Measurements from ENCODE around the gene TAB2.

TAB2 gene

GRCh38 chr6:149414821-149415220 lies 97.3 kb downstream of the TAB2 start:
- TF ChIP-seq CTCF (IDR thresholded peaks at IDR 0.05; ENCODE audit: low read depth, low read length): no peak

GRCh38 chr6:149419696-149420404 lies 102.3 kb downstream of the TAB2 start:
- H3K9me3 ChIP-seq (ENCODE audit: insufficient read depth, low read length): no peaks in the 10 kb centered on the region
- peaks cover 4% of the 10 kb centered on the region for H3K36me3 ChIP-seq (replicated peaks; ENCODE audit: low read depth, low read length)
- no peak overlapping the region for H3K9ac ChIP-seq (ENCODE audit: low read length)
- H2AFZ ChIP-seq (ENCODE audit: low read depth, low read length): no peak overlapping the region
- H3K79me2 ChIP-seq (ENCODE audit: low read length): no peaks in the 10 kb centered on the region
- peak overlapping the region; percentile 78 for H3K27ac ChIP-seq (ENCODE audit: low read length)
- peak overlapping the region; percentile 38; the same call in 1 of the 2 replicates for H3K4me3 ChIP-seq (ENCODE audit: low read length)
- peaks cover 42% of the 10 kb centered on the region for H3K4me1 ChIP-seq (ENCODE audit: low read length)
- TF ChIP-seq CTCF (IDR thresholded peaks at IDR 0.05; ENCODE audit: low read depth, low read length): no peak
- TF ChIP-seq EZH2phosphoT487 (IDR thresholded peaks at IDR 0.05; ENCODE audit: low read depth): no peak
- no peaks in the 10 kb centered on the region for H4K20me1 ChIP-seq (ENCODE audit: insufficient read depth, low read length)
- peak overlapping the region; percentile 70 for H3K4me2 ChIP-seq (ENCODE audit: low read length)
- H3K27me3 ChIP-seq (ENCODE audit: low read depth, low read length): no peaks in the 10 kb centered on the region

More at GRCh38 chr6:149414821-149415220, 97.3 kb downstream of the TAB2 start:
- Histone ChIP-seq H3K79me2 (ENCODE audit: low read length) (no peaks in the 10 kb centered on the region), H2AFZ (ENCODE audit: low read depth, low read length) (no peak overlapping the region), H3K27ac (ENCODE audit: low read length) (no peak overlapping the region), H3K9me3 (ENCODE audit: insufficient read depth, low read length) (no peaks in the 10 kb centered on the region), H3K4me1 (ENCODE audit: low read length) (peaks cover 37% of the 10 kb centered on the region), H3K4me2 (ENCODE audit: low read length) (no peak overlapping the region), H3K27me3 (ENCODE audit: low read depth, low read length) (no peaks in the 10 kb centered on the region), H4K20me1 (ENCODE audit: insufficient read depth, low read length) (0 out of 2 replicates have a peak, but pooled peaks cover 5% of the 10 kb centered on the region), H3K4me3 (ENCODE audit: low read length) (no peak overlapping the region), H3K9ac (ENCODE audit: low read length) (no peak overlapping the region), H3K36me3 (replicated peaks; ENCODE audit: low read depth, low read length) (peaks cover 34% of the 10 kb centered on the region)

- Histone ChIP-seq H3K36me3 (replicated peaks; ENCODE audit: low read depth, low read length) (no peaks in the 10 kb centered on the region), H3K9ac (ENCODE audit: low read length) (no peak overlapping the region), H3K4me1 (ENCODE audit: low read length) (peaks cover 42% of the 10 kb centered on the region), H3K27ac (ENCODE audit: low read length) (no peak overlapping the region), H3K4me3 (ENCODE audit: low read length) (no peak overlapping the region), H3K79me2 (ENCODE audit: low read length) (no peaks in the 10 kb centered on the region), H4K20me1 (ENCODE audit: insufficient read depth, low read length) (no peaks in the 10 kb centered on the region), H2AFZ (ENCODE audit: low read depth, low read length) (no peak overlapping the region), H3K4me2 (ENCODE audit: low read length) (no peak overlapping the region), H3K9me3 (ENCODE audit: insufficient read depth, low read length) (no peaks in the 10 kb centered on the region), H3K27me3 (ENCODE audit: low read depth, low read length) (no peaks in the 10 kb centered on the region)
- TF ChIP-seq EZH2phosphoT487 (IDR thresholded peaks at IDR 0.05; ENCODE audit: low read depth) (no peak), CTCF (IDR thresholded peaks at IDR 0.05; ENCODE audit: low read depth, low read length) (no peak)
Measured at GRCh38 chr6:149421132-149421531, 103.6 kb downstream of the TAB2 start.

- Histone ChIP-seq H3K27me3 (ENCODE audit: low read depth, low read length) (no peaks in the 10 kb centered on the region), H3K9me3 (ENCODE audit: insufficient read depth, low read length) (no peaks in the 10 kb centered on the region), H3K79me2 (ENCODE audit: low read length) (no peaks in the 10 kb centered on the region), H3K4me2 (ENCODE audit: low read length) (no peak overlapping the region), H4K20me1 (ENCODE audit: insufficient read depth, low read length) (no peaks in the 10 kb centered on the region), H3K9ac (ENCODE audit: low read length) (no peak overlapping the region), H3K4me1 (ENCODE audit: low read length) (peaks cover 42% of the 10 kb centered on the region), H2AFZ (ENCODE audit: low read depth, low read length) (no peak overlapping the region), H3K4me3 (ENCODE audit: low read length) (no peak overlapping the region), H3K27ac (ENCODE audit: low read length) (no peak overlapping the region), H3K36me3 (replicated peaks; ENCODE audit: low read depth, low read length) (no peaks in the 10 kb centered on the region)
- no peak for TF ChIP-seq CTCF (IDR thresholded peaks at IDR 0.05; ENCODE audit: low read depth, low read length)
- no peak for TF ChIP-seq EZH2phosphoT487 (IDR thresholded peaks at IDR 0.05; ENCODE audit: low read depth)
Measured at GRCh38 chr6:149422581-149422980, 105.1 kb downstream of the TAB2 start.
